SK-N-DZ (cell line): ENCODE measurements around the gene IQCM.
"Not testable (repeated sequence)": the region's sequence is repeated elsewhere in the genome, so short reads cannot be mapped to it uniquely, and the experiment has no call there.

ENCODE experiments used
- DNase-seq: peaks from one replicate; pipeline ENCODE4 v3.0.0-alpha.2; 2015; ENCODE audit warnings: low spot score

IQCM gene

GRCh38 chr4:149572716-149573115 lies 242.9 kb downstream of the IQCM start:
- no peak for DNase-seq

GRCh38 chr4:149555799-149556198 lies 259.8 kb downstream of the IQCM start:
- no peak for DNase-seq

- no peak for DNase-seq
Measured at GRCh38 chr4:149555146-149555545, 260.5 kb downstream of the IQCM start.

GRCh38 chr4:149553959-149554520 lies 261.6 kb downstream of the IQCM start:
- DNase-seq: no peak

- no peak for DNase-seq
Measured at GRCh38 chr4:149552601-149553000, 263.0 kb downstream of the IQCM start.

GRCh38 chr4:149549911-149550310 lies 265.7 kb downstream of the IQCM start:
- DNase-seq: no peak

GRCh38 chr4:149534779-149535178 lies 280.9 kb downstream of the IQCM start:
- DNase-seq: no peak

- no peak for DNase-seq
Measured at GRCh38 chr4:149531861-149532260, 283.8 kb downstream of the IQCM start.

GRCh38 chr4:149523039-149523438 lies 292.6 kb downstream of the IQCM start:
- DNase-seq: no peak

GRCh38 chr4:149521611-149522425 lies 293.8 kb downstream of the IQCM start:
- no peak for DNase-seq

- DNase-seq: no peak
Measured at GRCh38 chr4:149518471-149518870, 297.2 kb downstream of the IQCM start.

- no peak for DNase-seq
Measured at GRCh38 chr4:149513081-149513480, 302.6 kb downstream of the IQCM start.

GRCh38 chr4:149512501-149512900 lies 303.1 kb downstream of the IQCM start:
- no peak for DNase-seq

- DNase-seq: no peak
Measured at GRCh38 chr4:149511558-149512298, 303.9 kb downstream of the IQCM start.

- DNase-seq: not testable (repeated sequence)
Measured at GRCh38 chr4:149507309-149507708, 308.3 kb downstream of the IQCM start.

- no peak for DNase-seq
Measured at GRCh38 chr4:149500806-149501205, 314.8 kb downstream of the IQCM start.

GRCh38 chr4:149499726-149500125 lies 315.9 kb downstream of the IQCM start:
- no peak for DNase-seq

- DNase-seq: no peak
Measured at GRCh38 chr4:149498246-149498645, 317.4 kb downstream of the IQCM start.

- DNase-seq: no peak
Measured at GRCh38 chr4:149493492-149493891, 322.2 kb downstream of the IQCM start.

- no peak for DNase-seq
Measured at GRCh38 chr4:149489321-149489720, 326.3 kb downstream of the IQCM start.

- DNase-seq: no peak
Measured at GRCh38 chr4:149486861-149487260, 328.8 kb downstream of the IQCM start.

- not testable (repeated sequence) for DNase-seq
Measured at GRCh38 chr4:149468669-149469068, 347.0 kb downstream of the IQCM start.

- no peak for DNase-seq
Measured at GRCh38 chr4:149466446-149466845, 349.2 kb downstream of the IQCM start.
